Mesothelial cell of epicardium (in vitro differentiated cells): Measurements from ENCODE around the gene PIWIL4. TPM values are rescaled to one million over a fixed set of nuclear protein-coding genes. Genes with fewer than 3 reads are reported as not detected.

Source experiments
- DNase-seq, 2 experiments: peaks; one replicate each; pipeline ENCODE4 v3.0.0; 2021; ENCODE audit warnings: low spot score in 2 of 2; ENCODE audit not compliant: unreplicated experiment in 2 of 2
- H3K27ac Mint-ChIP-seq: 2 replicates; pipeline ENCODE4 v1.8.0; 2021; ENCODE audit warnings: mixed read lengths
- H3K27me3 Mint-ChIP-seq: 2 replicates; pipeline ENCODE4 v1.8.0; 2021; ENCODE audit warnings: low read depth, mixed read lengths
- H3K36me3 Mint-ChIP-seq: 2 replicates; pipeline ENCODE4 v1.8.0; 2021; ENCODE audit warnings: mixed read lengths
- H3K4me1 Mint-ChIP-seq: 2 replicates; pipeline ENCODE4 v1.8.0; 2021; ENCODE audit warnings: mixed read lengths
- H3K4me3 Mint-ChIP-seq: 2 replicates; pipeline ENCODE4 v1.8.0; 2021; ENCODE audit warnings: mild to moderate bottlenecking, moderate library complexity, mixed read lengths
- H3K9me3 Mint-ChIP-seq: 2 replicates; pipeline ENCODE4 v1.8.0; 2021; ENCODE audit warnings: mixed read lengths
- total RNA-seq: library from RNA; stranded (reverse); gene quantifications from 3 replicates; pipeline ENCODE4 v1.2.1, GENCODE V29; 2021
- TF ChIP-seq, protein P1 (sequence below): fragments of 200-600 bp; sonication (generic); IDR thresholded peaks from one replicate; pipeline ENCODE4 v1.5.0; 2021; ENCODE audit warnings: antibody characterized with exemption; ENCODE audit not compliant: unreplicated experiment

The PIWIL4 gene
- total RNA-seq, 1 donor from 2014 or later: 4.9 TPM

DNA sequence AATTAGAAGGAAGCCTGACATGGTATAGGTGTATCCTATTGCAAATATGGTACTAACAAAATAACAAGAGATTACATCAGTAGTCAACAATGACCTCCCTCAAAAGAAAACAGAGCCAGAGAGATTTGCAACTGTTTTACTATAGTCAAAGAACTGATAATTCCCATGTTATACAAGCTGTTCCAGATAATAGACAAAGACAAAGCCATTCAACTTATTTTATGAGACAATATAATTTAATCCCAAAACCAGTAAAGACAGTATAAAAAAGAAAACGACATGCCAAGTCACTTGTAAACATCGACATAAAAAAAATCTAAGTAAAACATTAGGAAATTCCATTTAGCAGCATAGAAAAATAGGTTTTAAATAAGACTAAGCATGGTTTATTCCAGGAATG is 65.2 kb downstream of the PIWIL4 start:
- TF ChIP-seq, protein P1, sequence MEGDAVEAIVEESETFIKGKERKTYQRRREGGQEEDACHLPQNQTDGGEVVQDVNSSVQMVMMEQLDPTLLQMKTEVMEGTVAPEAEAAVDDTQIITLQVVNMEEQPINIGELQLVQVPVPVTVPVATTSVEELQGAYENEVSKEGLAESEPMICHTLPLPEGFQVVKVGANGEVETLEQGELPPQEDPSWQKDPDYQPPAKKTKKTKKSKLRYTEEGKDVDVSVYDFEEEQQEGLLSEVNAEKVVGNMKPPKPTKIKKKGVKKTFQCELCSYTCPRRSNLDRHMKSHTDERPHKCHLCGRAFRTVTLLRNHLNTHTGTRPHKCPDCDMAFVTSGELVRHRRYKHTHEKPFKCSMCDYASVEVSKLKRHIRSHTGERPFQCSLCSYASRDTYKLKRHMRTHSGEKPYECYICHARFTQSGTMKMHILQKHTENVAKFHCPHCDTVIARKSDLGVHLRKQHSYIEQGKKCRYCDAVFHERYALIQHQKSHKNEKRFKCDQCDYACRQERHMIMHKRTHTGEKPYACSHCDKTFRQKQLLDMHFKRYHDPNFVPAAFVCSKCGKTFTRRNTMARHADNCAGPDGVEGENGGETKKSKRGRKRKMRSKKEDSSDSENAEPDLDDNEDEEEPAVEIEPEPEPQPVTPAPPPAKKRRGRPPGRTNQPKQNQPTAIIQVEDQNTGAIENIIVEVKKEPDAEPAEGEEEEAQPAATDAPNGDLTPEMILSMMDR: no peak
- DNase-seq: no peak
- Mint-ChIP-seq H3K27me3 (no peaks in the 10 kb centered on the region), H3K4me1 (no peaks in the 10 kb centered on the region), H3K4me3 (no peak overlapping the region), H3K9me3 (peaks cover 12% of the 10 kb centered on the region), H3K36me3 (peaks cover 2% of the 10 kb centered on the region), H3K27ac (no peak overlapping the region)

DNA sequence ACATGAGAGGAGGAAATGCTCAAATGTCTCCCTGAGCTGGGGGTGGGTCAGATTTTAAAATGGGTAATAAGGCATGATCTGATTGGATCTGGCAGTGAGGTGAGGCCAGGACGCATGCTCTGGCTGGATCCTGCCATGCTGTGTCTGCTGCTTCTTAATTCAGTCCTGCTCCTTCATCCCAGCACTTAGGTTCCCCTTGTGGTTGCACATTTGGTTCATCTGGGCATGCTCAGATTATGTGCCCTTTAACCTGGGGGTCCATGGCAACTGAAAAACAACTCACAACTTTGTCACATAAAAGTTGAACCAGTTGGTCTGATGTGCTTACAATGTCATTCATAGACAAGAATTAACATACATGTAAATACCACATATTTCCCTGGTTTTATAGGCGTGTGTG is 67.9 kb downstream of the PIWIL4 start:
- H3K27me3 Mint-ChIP-seq: no peaks in the 10 kb centered on the region
- peaks cover 3% of the 10 kb centered on the region for H3K9me3 Mint-ChIP-seq
- no peaks in the 10 kb centered on the region for H3K36me3 Mint-ChIP-seq
- H3K27ac Mint-ChIP-seq: no peak overlapping the region
- TF ChIP-seq, protein P1: no peak
- H3K4me3 Mint-ChIP-seq: no peak overlapping the region
- peaks cover 16% of the 10 kb centered on the region for H3K4me1 Mint-ChIP-seq
- DNase-seq: no peak

DNA sequence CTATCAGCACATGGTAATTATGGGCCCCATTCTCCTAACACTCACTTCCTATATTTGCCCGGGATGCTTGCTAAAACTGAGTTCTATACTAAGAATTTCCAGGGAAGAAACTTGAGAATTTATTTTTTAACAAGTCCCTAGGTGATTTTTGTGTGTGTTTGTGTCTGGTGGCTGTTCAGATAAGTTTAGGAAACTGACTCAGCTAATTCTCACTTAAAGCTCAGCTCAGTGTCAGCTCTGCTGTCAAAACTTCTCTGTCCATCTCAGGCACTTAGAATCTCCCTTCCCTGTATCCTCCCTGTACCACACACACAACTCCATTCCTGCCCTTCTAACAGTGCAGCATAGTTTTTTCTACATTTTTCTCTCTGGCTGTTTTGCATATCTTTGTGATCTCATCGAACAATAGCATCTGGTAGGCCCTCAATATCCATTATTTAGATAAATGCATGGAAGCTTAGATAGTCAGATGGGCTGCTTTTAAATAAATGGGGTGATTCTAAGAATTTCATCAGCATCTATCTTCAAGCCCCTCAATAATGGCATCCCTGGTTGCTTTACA is 69.3 kb downstream of the PIWIL4 start:
- H3K9me3 Mint-ChIP-seq: no peaks in the 10 kb centered on the region
- H3K4me3 Mint-ChIP-seq: no peak overlapping the region
- no peaks in the 10 kb centered on the region for H3K36me3 Mint-ChIP-seq
- TF ChIP-seq, protein P1: no peak
- H3K27ac Mint-ChIP-seq: no peak overlapping the region
- no peak for DNase-seq
- H3K4me1 Mint-ChIP-seq: peaks cover 16% of the 10 kb centered on the region
- H3K27me3 Mint-ChIP-seq: no peaks in the 10 kb centered on the region

DNA sequence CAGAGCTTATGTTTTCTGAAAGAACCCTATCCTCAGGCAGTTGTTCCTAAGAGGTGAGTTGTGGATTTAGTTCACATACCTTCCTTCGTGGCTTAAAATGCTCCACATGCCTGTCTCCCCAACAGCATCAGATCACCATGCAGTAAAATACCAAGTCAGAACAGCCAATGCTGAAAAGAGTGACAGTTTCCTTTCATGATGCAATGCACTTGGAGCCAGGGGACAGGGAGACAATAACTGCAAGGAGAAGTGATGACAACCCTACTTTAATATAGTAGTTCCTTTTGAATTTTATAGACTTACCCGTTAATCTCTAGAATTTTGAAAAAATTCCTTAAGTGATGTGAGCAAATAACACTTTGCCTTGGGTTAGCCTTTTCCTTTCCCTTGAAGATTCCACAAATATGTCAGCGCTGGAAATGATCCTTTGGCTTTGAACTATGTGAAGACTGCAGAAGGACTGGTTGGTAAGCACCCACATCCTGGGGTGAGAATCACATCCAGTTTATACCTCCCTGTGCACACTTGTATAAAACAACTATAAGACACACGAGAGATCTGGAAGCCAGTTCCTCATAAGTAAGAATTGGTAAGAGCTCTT is 71.2 kb downstream of the PIWIL4 start:
- Mint-ChIP-seq H3K4me1 (peaks cover 16% of the 10 kb centered on the region), H3K27me3 (peaks cover 13% of the 10 kb centered on the region), H3K4me3 (no peak overlapping the region), H3K9me3 (no peaks in the 10 kb centered on the region), H3K36me3 (no peaks in the 10 kb centered on the region), H3K27ac (peak overlapping the region; percentile 51)
- TF ChIP-seq, protein P1: no peak
- no peak for DNase-seq

DNA sequence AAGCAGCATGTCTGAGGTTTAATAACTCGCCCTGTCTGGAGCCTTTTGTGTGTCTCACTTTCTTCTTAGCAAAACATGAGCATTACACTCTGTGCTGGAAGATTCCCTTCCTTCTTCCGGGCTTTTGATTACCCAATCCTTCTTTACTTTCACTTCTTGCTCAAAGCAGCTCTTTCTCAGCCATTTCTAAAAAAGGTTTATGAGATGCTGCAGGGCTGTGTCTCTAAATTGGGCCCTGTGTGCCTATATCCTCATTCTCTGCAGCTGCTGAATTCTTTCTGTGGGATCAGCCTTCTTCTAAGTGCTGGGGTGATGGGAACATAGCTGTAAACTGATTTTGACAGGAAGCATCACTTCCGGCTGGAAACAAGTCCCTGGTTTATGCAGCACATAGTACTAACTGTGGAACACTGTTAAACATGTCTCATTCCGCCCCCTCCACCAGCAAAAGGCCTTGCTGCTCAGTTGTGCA is 71.8 kb downstream of the PIWIL4 start:
- Mint-ChIP-seq H3K36me3 (no peaks in the 10 kb centered on the region), H3K4me3 (no peak overlapping the region), H3K27ac (no peak overlapping the region), H3K9me3 (no peaks in the 10 kb centered on the region), H3K27me3 (peaks cover 16% of the 10 kb centered on the region), H3K4me1 (peaks cover 16% of the 10 kb centered on the region)
- TF ChIP-seq, protein P1: no peak
- no peak for DNase-seq
